HepG2 (cell line): ENCODE results near the gene PIGV. TPM values are rescaled to one million over a fixed set of nuclear protein-coding genes. Genes with fewer than 3 reads are reported as not detected.

Source experiments
- ATAD3A ChIP-seq: sonication (generic); formaldehyde crosslinking; IDR thresholded peaks from 2 replicates; pipeline ENCODE4 v1.4.0; 2020; ENCODE audit warnings: missing genetic modification reagents
- ATF4 ChIP-seq, 2 experiments: fragments of 450-650 bp in 1 of 2; sonication (generic) in 1 of 2; formaldehyde crosslinking; IDR thresholded peaks; 2 replicates each; pipeline versions ENCODE4 v1.5.0 to v1.8.0; 2020 to 2022; ENCODE audit warnings: mild to moderate bottlenecking in 1 of 2, missing genetic modification reagents in 1 of 2
- BCLAF1 ChIP-seq: fragments of 450-650 bp; IDR thresholded peaks from 2 replicates; pipeline ENCODE4 v1.6.1; 2017; ENCODE audit warnings: mild to moderate bottlenecking
- CC2D1A ChIP-seq: sonication (generic); formaldehyde crosslinking; IDR thresholded peaks from 2 replicates; pipeline ENCODE4 v1.8.1; 2023; ENCODE audit warnings: mild to moderate bottlenecking, missing genetic modification reagents
- CREB1 ChIP-seq, 2 experiments: fragments of 450-650 bp in 1 of 2; IDR thresholded peaks; 2 replicates each; pipeline ENCODE4 v1.6.1; 2016 to 2017; ENCODE audit warnings: control low read depth in 1 of 2, mild to moderate bottlenecking in 1 of 2, missing compliant biosample characterization in 1 of 2, missing genetic modification characterization in 1 of 2
- KDM5B ChIP-seq: sonication (generic); formaldehyde crosslinking; IDR thresholded peaks from 2 replicates; pipeline ENCODE4 v1.4.0; 2020; ENCODE audit warnings: missing genetic modification reagents, mild to moderate bottlenecking, borderline replicate concordance
- PAXIP1 ChIP-seq: sonication (generic); formaldehyde crosslinking; conservative IDR thresholded peaks from 2 replicates; pipeline ENCODE4 v1.4.0; 2020; ENCODE audit warnings: mild to moderate bottlenecking, missing genetic modification reagents, moderate library complexity
- UBTF ChIP-seq: sonication (generic); formaldehyde crosslinking; IDR thresholded peaks from 2 replicates; pipeline ENCODE4 v1.4.0; 2020; ENCODE audit warnings: mild to moderate bottlenecking, missing genetic modification reagents
- ZC3H4 ChIP-seq: sonication (generic); formaldehyde crosslinking; IDR thresholded peaks from 2 replicates; pipeline ENCODE4 v1.4.0; 2020; ENCODE audit warnings: missing genetic modification reagents, borderline replicate concordance
- ZNF235 ChIP-seq: sonication (generic); formaldehyde crosslinking; IDR thresholded peaks from 2 replicates; pipeline ENCODE4 v1.8.1; 2023; ENCODE audit warnings: mild to moderate bottlenecking, missing genetic modification reagents, borderline replicate concordance
- ZNF281 ChIP-seq: sonication (generic); formaldehyde crosslinking; IDR thresholded peaks from 2 replicates; pipeline ENCODE4 v1.4.0; 2020; ENCODE audit warnings: missing genetic modification reagents, borderline replicate concordance
- ZNF569 ChIP-seq: sonication (generic); formaldehyde crosslinking; IDR thresholded peaks from 2 replicates; pipeline ENCODE4 v1.5.0; 2020; ENCODE audit warnings: mild to moderate bottlenecking, missing genetic modification reagents, moderate library complexity, borderline replicate concordance
- ZNF7 ChIP-seq: IDR thresholded peaks from 2 replicates; pipeline ENCODE4 v1.6.1; 2016; ENCODE audit warnings: missing biosample characterization, missing genetic modification reagents
- ZNF883 ChIP-seq: sonication (generic); formaldehyde crosslinking; IDR thresholded peaks from 2 replicates; pipeline ENCODE4 v1.5.1; 2020; ENCODE audit warnings: mild to moderate bottlenecking, missing genetic modification reagents; ENCODE audit errors: not compliant biosample characterization
- polyA plus RNA-seq, 8 experiments: library from polyadenylated mRNA; depleted of rRNA in 3 of 8; stranded (reverse) in 7 of 8; unstranded in 1 of 8; fragments of >200 nt; fragmentation: Illumina TruSeq in 4 of 8; extraction: Trizol in 4 of 8; gene quantifications; 2 replicates each; pipeline versions ENCODE4 v1.2.1 to v1.2.3, GENCODE V29; 2011 to 2016; ENCODE audit warnings: low read depth in 4 of 8, missing spikeins in 1 of 8, mixed read lengths in 1 of 8; ENCODE audit not compliant: insufficient read depth in 1 of 8
- total RNA-seq, 5 experiments: library from RNA; depleted of rRNA; stranded (reverse); fragments of >200 nt; fragmentation: Illumina TruSeq; extraction: Trizol; gene quantifications; 2 replicates each; pipeline ENCODE4 v1.2.3, GENCODE V29; 2016; ENCODE audit warnings: low read depth in 1 of 5

Gene PIGV
- total and polyA plus RNA-seq, 2 of the 13 experiments (the other 11 are each of a cell fraction or from before 2014, with no cell fraction given): 13.5 to 22.7 TPM

GRCh38 chr1:26785611-26786436 is 1.9 kb upstream of the PIGV start (continued):
- TF ChIP-seq BCLAF1 (no peak), ZC3H4 (CRISPR knock-in tag) (no peak; the same call in 1 of the 2 replicates), KDM5B (CRISPR knock-in tag) (no peak), PAXIP1 (CRISPR knock-in tag) (0 out of 2 replicates have a peak, but pooled peaks have one; percentile 9), CC2D1A (CRISPR knock-in tag) (no peak), CREB1 (IDR thresholded peaks at IDR 0.05) (no peak), CREB1 (CRISPR knock-in tag; IDR thresholded peaks at IDR 0.05) (peak; percentile 16; the same call in 1 of the 2 replicates), ZNF281 (peak; percentile 37; the same call in 1 of the 2 replicates), ZNF235 (CRISPR knock-in tag) (no peak), ZNF569 (CRISPR knock-in tag) (no peak), ZNF7 (CRISPR knock-in tag) (no peak), ATAD3A (no peak), ZNF883 (no peak), ATF4 (CRISPR knock-in tag; IDR thresholded peaks at IDR 0.05) (peak in 1 of 2 experiments; percentile 72; a peak in 2 of 4 replicates), UBTF (CRISPR knock-in tag) (no peak)
